SK-N-SH treated with all-trans-retinoic acid at 6 μM for 48 hours (cell line): ENCODE results near the gene TBC1D2B.

ENCODE experiments used
- ATAC-seq: fragments of 200-7000 bp; cut with Tn5 transposase; 3 replicates; pipeline ENCODE4 v1.9.1; 2020; ENCODE audit warnings: mild to moderate bottlenecking, moderate library complexity
- ARNTL ChIP-seq: fragments of 450-650 bp; formaldehyde crosslinking; IDR thresholded peaks from 2 replicates; pipeline ENCODE4 v1.5.0; 2020; ENCODE audit warnings: low read depth, mild to moderate bottlenecking, moderate library complexity, borderline replicate concordance
- BACH2 ChIP-seq: fragments of 250-450 bp; sonication (Bioruptor Pico); IDR thresholded peaks from 2 replicates; pipeline ENCODE4 v1.9.0; 2021; ENCODE audit warnings: mild to moderate bottlenecking, borderline replicate concordance
- CSDC2 ChIP-seq: fragments of 250-450 bp; sonication (Bioruptor Pico); IDR thresholded peaks from 2 replicates; pipeline ENCODE4 v1.5.0; 2020; ENCODE audit warnings: mild to moderate bottlenecking, moderate library complexity
- CSRNP3 ChIP-seq: fragments of 250-450 bp; sonication (Bioruptor Pico); IDR thresholded peaks from 2 replicates; pipeline ENCODE4 v1.5.1; 2021; ENCODE audit warnings: mild to moderate bottlenecking, moderate library complexity
- ESRRG ChIP-seq: fragments of 250-450 bp; sonication (Bioruptor Pico); IDR thresholded peaks from 2 replicates; pipeline ENCODE4 v1.6.1; 2021; ENCODE audit warnings: mild to moderate bottlenecking
- GLIS3 ChIP-seq: fragments of 250-450 bp; sonication (Bioruptor Pico); IDR thresholded peaks from 2 replicates; pipeline ENCODE4 v1.5.0; 2020; ENCODE audit warnings: mild to moderate bottlenecking, moderate library complexity
- ISL1 ChIP-seq: fragments of 250-450 bp; sonication (Bioruptor Pico); IDR thresholded peaks from 2 replicates; pipeline ENCODE4 v2.1.2; 2022; ENCODE audit warnings: mild to moderate bottlenecking, moderate library complexity
- OSR1 ChIP-seq: fragments of 250-450 bp; sonication (Bioruptor Pico); IDR thresholded peaks from 2 replicates; pipeline ENCODE4 v1.8.0; 2022; ENCODE audit warnings: moderate library complexity, mild to moderate bottlenecking, inconsistent platforms
- PPARA ChIP-seq: fragments of 250-450 bp; sonication (Bioruptor Pico); IDR thresholded peaks from 2 replicates; pipeline ENCODE4 v1.5.0; 2020; ENCODE audit warnings: mild to moderate bottlenecking, borderline replicate concordance
- RARB ChIP-seq: fragments of 250-450 bp; sonication (Bioruptor Pico); IDR thresholded peaks from 2 replicates; pipeline ENCODE4 v1.8.0; 2021; ENCODE audit warnings: mild to moderate bottlenecking, moderate library complexity
- SNAI2 ChIP-seq: fragments of 250-450 bp; sonication (Bioruptor Pico); IDR thresholded peaks from 2 replicates; pipeline ENCODE4 v1.5.0; 2020; ENCODE audit warnings: mild to moderate bottlenecking, moderate library complexity
- TCF4 ChIP-seq: fragments of 250-450 bp; sonication (Bioruptor Pico); IDR thresholded peaks from 2 replicates; pipeline ENCODE4 v1.8.0; 2021; ENCODE audit warnings: mild to moderate bottlenecking, moderate library complexity, borderline replicate concordance
- TOX ChIP-seq: fragments of 250-450 bp; sonication (Bioruptor Pico); IDR thresholded peaks from 2 replicates; pipeline ENCODE4 v1.8.0; 2021; ENCODE audit warnings: mild to moderate bottlenecking, moderate library complexity, borderline replicate concordance
- ZC3H10 ChIP-seq: fragments of 250-450 bp; sonication (Bioruptor Pico); IDR thresholded peaks from 2 replicates; pipeline ENCODE4 v1.5.1; 2021; ENCODE audit warnings: mild to moderate bottlenecking, moderate library complexity
- ZFP3 ChIP-seq: fragments of 250-450 bp; sonication (Bioruptor Pico); IDR thresholded peaks from 2 replicates; pipeline ENCODE4 v1.5.0; 2020; ENCODE audit warnings: mild to moderate bottlenecking, moderate library complexity
- ZFP30 ChIP-seq: fragments of 450-650 bp; formaldehyde crosslinking; IDR thresholded peaks from 2 replicates; pipeline ENCODE4 v1.5.0; 2022; ENCODE audit warnings: mild to moderate bottlenecking, moderate library complexity
- ZNF565 ChIP-seq: fragments of 450-650 bp; formaldehyde crosslinking; conservative IDR thresholded peaks from 2 replicates; pipeline ENCODE4 v1.5.0; 2020; ENCODE audit warnings: low read depth, mild to moderate bottlenecking, moderate library complexity
- ZNF70 ChIP-seq: fragments of 450-650 bp; formaldehyde crosslinking; IDR thresholded peaks from 2 replicates; pipeline ENCODE4 v1.5.0; 2020; ENCODE audit warnings: mild to moderate bottlenecking, moderate library complexity
- ZNF8 ChIP-seq: fragments of 450-650 bp; formaldehyde crosslinking; IDR thresholded peaks from 2 replicates; pipeline ENCODE4 v1.5.0; 2020; ENCODE audit warnings: mild to moderate bottlenecking, moderate library complexity
- TF ChIP-seq, protein P1 (sequence below): fragments of 250-450 bp; sonication (Bioruptor Pico); IDR thresholded peaks from 2 replicates; pipeline ENCODE4 v1.8.0; 2021; ENCODE audit warnings: low read depth, mild to moderate bottlenecking, moderate library complexity, borderline replicate concordance
- TF ChIP-seq, protein P2 (sequence below): fragments of 250-450 bp; sonication (Bioruptor Pico); IDR thresholded peaks from 2 replicates; pipeline ENCODE4 v1.8.0; 2020; ENCODE audit warnings: mild to moderate bottlenecking, moderate library complexity, borderline replicate concordance
- TF ChIP-seq, protein P3 (sequence below): fragments of 250-450 bp; sonication (Bioruptor Pico); IDR thresholded peaks from 2 replicates; pipeline ENCODE4 v1.5.1; 2020; ENCODE audit warnings: low read depth, mild to moderate bottlenecking, moderate library complexity

Gene TBC1D2B

GRCh38 chr15:78044407-78045155 lies 32.9 kb downstream of the TBC1D2B start:
- no peak for ATAC-seq
- TF ChIP-seq, protein P1, sequence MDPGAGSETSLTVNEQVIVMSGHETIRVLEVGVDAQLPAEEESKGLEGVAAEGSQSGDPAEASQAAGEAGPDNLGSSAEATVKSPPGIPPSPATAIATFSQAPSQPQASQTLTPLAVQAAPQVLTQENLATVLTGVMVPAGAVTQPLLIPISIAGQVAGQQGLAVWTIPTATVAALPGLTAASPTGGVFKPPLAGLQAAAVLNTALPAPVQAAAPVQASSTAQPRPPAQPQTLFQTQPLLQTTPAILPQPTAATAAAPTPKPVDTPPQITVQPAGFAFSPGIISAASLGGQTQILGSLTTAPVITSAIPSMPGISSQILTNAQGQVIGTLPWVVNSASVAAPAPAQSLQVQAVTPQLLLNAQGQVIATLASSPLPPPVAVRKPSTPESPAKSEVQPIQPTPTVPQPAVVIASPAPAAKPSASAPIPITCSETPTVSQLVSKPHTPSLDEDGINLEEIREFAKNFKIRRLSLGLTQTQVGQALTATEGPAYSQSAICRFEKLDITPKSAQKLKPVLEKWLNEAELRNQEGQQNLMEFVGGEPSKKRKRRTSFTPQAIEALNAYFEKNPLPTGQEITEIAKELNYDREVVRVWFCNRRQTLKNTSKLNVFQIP = no peak
- TF ChIP-seq CSRNP3 (CRISPR knock-in tag) (no peak), RARB (CRISPR knock-in tag) (no peak), ISL1 (CRISPR knock-in tag) (no peak), CSDC2 (CRISPR knock-in tag) (no peak), ARNTL (CRISPR knock-in tag) (no peak), ZNF8 (CRISPR knock-in tag) (no peak), BACH2 (no peak), ZFP3 (CRISPR knock-in tag) (no peak), ZNF565 (no peak), ESRRG (no peak), TCF4 (CRISPR knock-in tag) (no peak), ZNF70 (CRISPR knock-in tag) (no peak), TOX (CRISPR knock-in tag) (no peak), PPARA (no peak), ZC3H10 (CRISPR knock-in tag) (no peak), GLIS3 (CRISPR knock-in tag) (no peak)
- TF ChIP-seq, protein P2, sequence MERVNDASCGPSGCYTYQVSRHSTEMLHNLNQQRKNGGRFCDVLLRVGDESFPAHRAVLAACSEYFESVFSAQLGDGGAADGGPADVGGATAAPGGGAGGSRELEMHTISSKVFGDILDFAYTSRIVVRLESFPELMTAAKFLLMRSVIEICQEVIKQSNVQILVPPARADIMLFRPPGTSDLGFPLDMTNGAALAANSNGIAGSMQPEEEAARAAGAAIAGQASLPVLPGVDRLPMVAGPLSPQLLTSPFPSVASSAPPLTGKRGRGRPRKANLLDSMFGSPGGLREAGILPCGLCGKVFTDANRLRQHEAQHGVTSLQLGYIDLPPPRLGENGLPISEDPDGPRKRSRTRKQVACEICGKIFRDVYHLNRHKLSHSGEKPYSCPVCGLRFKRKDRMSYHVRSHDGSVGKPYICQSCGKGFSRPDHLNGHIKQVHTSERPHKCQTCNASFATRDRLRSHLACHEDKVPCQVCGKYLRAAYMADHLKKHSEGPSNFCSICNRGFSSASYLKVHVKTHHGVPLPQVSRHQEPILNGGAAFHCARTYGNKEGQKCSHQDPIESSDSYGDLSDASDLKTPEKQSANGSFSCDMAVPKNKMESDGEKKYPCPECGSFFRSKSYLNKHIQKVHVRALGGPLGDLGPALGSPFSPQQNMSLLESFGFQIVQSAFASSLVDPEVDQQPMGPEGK (CRISPR knock-in tag) = no peak

DNA sequence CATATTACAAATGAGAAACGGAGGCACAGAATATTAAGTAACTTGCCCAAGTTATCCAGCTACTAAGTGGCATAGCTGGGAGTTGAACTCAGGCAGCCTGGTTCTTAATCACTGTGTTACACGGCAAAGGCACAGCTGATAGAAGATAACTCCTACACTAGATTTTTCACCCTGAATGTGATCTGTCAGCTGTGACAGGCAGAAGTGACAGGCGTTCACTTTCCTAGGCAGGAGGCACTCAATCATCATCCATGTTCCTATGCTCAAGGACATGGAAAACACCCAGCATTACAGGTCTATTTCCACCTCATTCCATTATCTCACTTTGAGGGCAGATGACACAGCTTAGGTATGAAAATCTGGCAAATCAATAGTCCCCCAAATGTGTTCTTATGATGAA lies 35.6 kb downstream of the TBC1D2B start:
- ATAC-seq = no peak
- TF ChIP-seq GLIS3 (CRISPR knock-in tag) = no peak
- TF ChIP-seq OSR1 (CRISPR knock-in tag) = no peak

DNA sequence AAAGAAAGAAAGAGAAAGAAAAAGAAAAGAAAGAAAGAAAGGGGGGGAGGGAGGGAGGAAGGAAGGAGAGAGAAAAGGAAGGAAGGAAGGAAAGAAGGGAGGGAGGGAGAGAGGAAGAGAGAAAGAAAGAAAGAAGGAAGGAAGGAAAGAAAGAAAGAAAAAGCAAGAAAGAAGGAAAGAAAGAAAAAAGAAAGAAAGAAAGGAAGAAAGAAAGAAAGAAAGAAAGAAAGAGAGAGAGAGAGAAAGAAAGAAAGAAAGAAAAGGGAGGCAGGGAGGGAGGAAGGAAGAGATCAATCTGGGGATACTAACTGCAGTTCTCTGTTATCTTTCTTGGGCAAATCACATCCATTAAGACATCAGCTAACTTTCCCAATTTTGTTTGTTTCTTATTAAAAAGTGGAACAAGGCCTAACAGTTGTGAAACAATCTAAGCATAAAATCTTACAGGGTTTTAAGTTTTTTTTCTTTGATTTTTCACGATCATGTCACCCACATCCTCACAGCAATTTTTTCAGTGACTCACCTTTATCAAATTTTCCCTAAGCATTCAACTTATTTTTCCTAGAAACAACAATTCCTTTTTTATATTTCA lies 36.8 kb downstream of the TBC1D2B start:
- TF ChIP-seq GLIS3 (CRISPR knock-in tag) (no peak), TCF4 (CRISPR knock-in tag) (no peak), BACH2 (no peak), TOX (CRISPR knock-in tag) (no peak), CSRNP3 (CRISPR knock-in tag) (no peak), ZFP30 (CRISPR knock-in tag) (no peak), ARNTL (CRISPR knock-in tag) (no peak)
- no peak for ATAC-seq

GRCh38 chr15:78038585-78039247 lies 38.8 kb downstream of the TBC1D2B start:
- TF ChIP-seq SNAI2 (CRISPR knock-in tag) (no peak), ZNF8 (CRISPR knock-in tag) (no peak), ISL1 (CRISPR knock-in tag) (no peak), ARNTL (CRISPR knock-in tag) (no peak), GLIS3 (CRISPR knock-in tag) (no peak), ZFP3 (CRISPR knock-in tag) (no peak), ZFP30 (CRISPR knock-in tag) (no peak), TOX (CRISPR knock-in tag) (no peak), CSDC2 (CRISPR knock-in tag) (no peak), BACH2 (no peak), ZC3H10 (CRISPR knock-in tag) (no peak), RARB (CRISPR knock-in tag) (no peak)
- TF ChIP-seq, protein P3, sequence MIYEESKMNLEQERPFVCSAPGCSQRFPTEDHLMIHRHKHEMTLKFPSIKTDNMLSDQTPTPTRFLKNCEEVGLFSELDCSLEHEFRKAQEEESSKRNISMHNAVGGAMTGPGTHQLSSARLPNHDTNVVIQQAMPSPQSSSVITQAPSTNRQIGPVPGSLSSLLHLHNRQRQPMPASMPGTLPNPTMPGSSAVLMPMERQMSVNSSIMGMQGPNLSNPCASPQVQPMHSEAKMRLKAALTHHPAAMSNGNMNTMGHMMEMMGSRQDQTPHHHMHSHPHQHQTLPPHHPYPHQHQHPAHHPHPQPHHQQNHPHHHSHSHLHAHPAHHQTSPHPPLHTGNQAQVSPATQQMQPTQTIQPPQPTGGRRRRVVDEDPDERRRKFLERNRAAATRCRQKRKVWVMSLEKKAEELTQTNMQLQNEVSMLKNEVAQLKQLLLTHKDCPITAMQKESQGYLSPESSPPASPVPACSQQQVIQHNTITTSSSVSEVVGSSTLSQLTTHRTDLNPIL (CRISPR knock-in tag) = no peak
- no peak for ATAC-seq
